IPS-15b (cell line): ENCODE results near the gene DDX39B.
"Not testable (repeated sequence)": the region's sequence is repeated elsewhere in the genome, so short reads cannot be mapped to it uniquely, and the experiment has no call there.

Experiments used
- H3K27me3 ChIP-seq: one replicate; pipeline ENCODE4 v1.6.1; 2013; ENCODE audit warnings: low read length; ENCODE audit not compliant: control insufficient read depth, insufficient read depth
- H3K36me3 ChIP-seq: one replicate; pipeline ENCODE4 v1.6.1; 2013; ENCODE audit warnings: low read length; ENCODE audit not compliant: control insufficient read depth, insufficient read depth
- H3K4me1 ChIP-seq: one replicate; pipeline ENCODE4 v1.6.1; 2013; ENCODE audit warnings: mild to moderate bottlenecking, low read length; ENCODE audit not compliant: control insufficient read depth, insufficient read depth
- H3K4me3 ChIP-seq: one replicate; pipeline ENCODE4 v1.5.1; 2013; ENCODE audit warnings: low read depth, low read length
- H3K9ac ChIP-seq: one replicate; pipeline ENCODE4 v1.6.1; 2013; ENCODE audit warnings: low read depth, mild to moderate bottlenecking, low read length
- H3K9me3 ChIP-seq: one replicate; pipeline ENCODE4 v1.6.1; 2013; ENCODE audit warnings: mild to moderate bottlenecking, low read length; ENCODE audit not compliant: control insufficient read depth, insufficient read depth

The DDX39B gene

GRCh38 chr6:31557443-31558317 is 15.9 kb upstream of the DDX39B start:
- Histone ChIP-seq H3K27me3 (no peaks in the 10 kb centered on the region), H3K4me3 (no peak overlapping the region), H3K36me3 (peaks cover 16% of the 10 kb centered on the region), H3K4me1 (no peaks in the 10 kb centered on the region), H3K9me3 (no peaks in the 10 kb centered on the region), H3K9ac (no peak overlapping the region)

DNA sequence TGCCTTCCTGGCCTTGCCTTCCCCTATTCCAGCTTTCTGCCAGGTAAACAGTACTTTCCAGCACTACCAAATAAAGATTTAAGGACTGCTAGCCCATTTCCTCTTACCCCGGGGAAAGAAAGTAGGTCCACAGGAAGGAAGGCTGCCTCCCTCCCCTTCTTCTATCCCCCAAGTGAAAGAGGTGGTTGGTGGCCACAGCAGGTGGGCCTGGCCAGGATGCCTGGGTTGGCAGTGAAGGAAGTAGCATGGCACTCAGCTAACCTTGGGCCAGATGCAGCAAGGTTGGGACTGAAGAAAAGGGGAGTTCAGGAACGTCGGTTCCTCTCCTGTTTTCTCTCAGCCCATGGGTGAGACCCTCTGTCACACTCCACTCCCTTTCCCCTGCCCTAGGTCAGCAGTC is 14.5 kb upstream of the DDX39B start:
- H3K36me3 ChIP-seq = peaks cover 16% of the 10 kb centered on the region
- no peaks in the 10 kb centered on the region for H3K27me3 ChIP-seq
- H3K9ac ChIP-seq = no peak overlapping the region
- H3K4me3 ChIP-seq = no peak overlapping the region
- no peaks in the 10 kb centered on the region for H3K4me1 ChIP-seq
- H3K9me3 ChIP-seq = no peaks in the 10 kb centered on the region

- H3K36me3 ChIP-seq, H3K4me3 ChIP-seq, H3K4me1 ChIP-seq, H3K27me3 ChIP-seq, H3K9me3 ChIP-seq, H3K9ac ChIP-seq: not testable (repeated sequence)
These were observed 9.6 kb upstream of the DDX39B start for GRCh38 chr6:31551371-31551770.

GRCh38 chr6:31548544-31548873 is 6.7 kb upstream of the DDX39B start:
- Histone ChIP-seq H3K9me3 (no peaks in the 10 kb centered on the region), H3K4me3 (no peak overlapping the region), H3K27me3 (no peaks in the 10 kb centered on the region), H3K9ac (peak overlapping the region; percentile 12), H3K36me3 (peaks cover 7% of the 10 kb centered on the region), H3K4me1 (no peaks in the 10 kb centered on the region)

DNA sequence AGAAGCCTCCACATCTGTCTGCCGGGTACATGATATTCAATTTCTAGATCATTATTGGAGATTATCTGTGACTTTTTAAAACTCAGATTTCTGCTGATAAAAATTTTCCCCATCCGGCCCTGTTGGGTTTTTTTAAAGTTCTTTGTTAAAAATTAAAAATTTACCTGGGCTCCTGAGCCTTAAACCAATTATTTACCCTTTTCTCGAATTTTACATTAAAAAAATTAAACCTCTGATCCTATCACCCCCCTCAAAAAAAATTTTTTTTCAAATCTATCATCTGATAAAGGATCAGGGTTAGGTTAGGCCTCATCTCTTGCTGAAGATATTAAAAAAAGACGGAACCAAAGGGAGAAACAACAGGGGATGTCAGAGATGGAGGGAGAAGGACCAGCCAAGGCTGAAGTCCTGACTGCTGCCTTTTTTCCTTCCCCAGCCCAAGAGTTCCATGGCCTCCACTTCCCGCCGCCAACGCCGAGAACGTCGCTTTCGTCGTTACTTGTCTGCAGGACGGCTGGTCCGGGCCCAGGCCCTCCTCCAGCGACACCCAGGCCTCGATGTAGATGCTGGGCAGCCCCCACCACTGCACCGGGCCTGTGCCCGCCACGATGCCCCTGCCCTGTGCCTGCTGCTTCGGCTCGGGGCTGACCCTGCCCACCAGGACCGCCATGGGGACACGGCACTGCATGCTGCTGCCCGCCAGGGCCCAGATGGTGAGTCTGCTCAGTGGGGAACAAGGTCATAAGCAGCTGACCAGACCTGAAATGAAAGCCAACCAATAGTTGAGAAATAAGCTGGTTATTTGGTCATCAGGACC is 6.1 kb upstream of the DDX39B start:
- Histone ChIP-seq H3K36me3 (peaks cover 7% of the 10 kb centered on the region), H3K9me3 (no peaks in the 10 kb centered on the region), H3K4me3 (peak overlapping the region; percentile 40), H3K9ac (peak overlapping the region; percentile 12), H3K27me3 (no peaks in the 10 kb centered on the region), H3K4me1 (no peaks in the 10 kb centered on the region)

DNA sequence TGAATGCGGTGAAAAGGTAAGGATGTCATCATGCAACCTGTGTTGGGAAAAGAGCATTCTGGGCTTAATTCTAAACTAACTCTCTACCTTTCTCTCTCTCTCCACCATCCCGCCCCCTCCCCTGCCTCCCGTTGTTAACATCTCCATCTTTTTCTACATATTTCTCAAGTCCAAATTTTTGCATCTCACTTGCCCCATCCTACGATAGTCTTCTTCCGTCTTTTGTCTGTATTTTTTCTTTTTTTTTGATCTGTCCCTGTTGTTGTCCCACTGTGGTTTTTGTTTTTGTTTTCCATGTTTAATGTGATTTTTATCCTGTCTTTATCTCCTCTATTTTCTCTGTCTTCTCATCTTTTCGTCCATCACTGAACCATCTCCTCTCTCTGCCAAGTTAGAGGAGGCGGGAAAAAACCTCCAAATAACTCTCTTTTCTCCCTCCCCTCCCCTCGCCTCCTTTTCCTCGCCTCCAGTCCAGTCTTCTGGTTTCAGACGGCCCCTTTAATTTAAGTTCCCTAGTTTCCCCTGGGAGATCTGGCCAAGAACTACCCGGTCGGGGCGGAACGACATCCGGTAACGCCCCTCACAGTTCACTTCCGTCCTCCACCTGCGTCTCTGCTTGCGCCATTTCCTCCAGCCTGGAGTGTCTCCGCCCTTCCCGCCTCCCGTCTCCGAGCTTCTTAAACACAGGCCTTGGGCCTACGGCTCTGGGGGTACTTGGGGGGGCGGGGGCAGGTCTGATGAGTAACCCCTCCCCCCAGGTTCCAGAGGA is 5.3 kb upstream of the DDX39B start, which contains the start of gene NFKBIL1:
Gene NFKBIL1, plus strand, starts transcription at position 651 of the 769 bp plus-strand sequence. Its CDS starts 87 bp downstream, at position 738.
- peak within 1 kb of the TSS; percentile 12 for H3K9ac ChIP-seq
- H3K9me3 ChIP-seq = no peaks in the 10 kb centered on the region
- no peaks in the 10 kb centered on the region for H3K4me1 ChIP-seq
- H3K27me3 ChIP-seq = no peaks in the 10 kb centered on the region
- peak within 1 kb of the TSS; percentile 76 for H3K4me3 ChIP-seq
- H3K36me3 ChIP-seq = peaks cover 7% of the 10 kb centered on the region

DNA sequence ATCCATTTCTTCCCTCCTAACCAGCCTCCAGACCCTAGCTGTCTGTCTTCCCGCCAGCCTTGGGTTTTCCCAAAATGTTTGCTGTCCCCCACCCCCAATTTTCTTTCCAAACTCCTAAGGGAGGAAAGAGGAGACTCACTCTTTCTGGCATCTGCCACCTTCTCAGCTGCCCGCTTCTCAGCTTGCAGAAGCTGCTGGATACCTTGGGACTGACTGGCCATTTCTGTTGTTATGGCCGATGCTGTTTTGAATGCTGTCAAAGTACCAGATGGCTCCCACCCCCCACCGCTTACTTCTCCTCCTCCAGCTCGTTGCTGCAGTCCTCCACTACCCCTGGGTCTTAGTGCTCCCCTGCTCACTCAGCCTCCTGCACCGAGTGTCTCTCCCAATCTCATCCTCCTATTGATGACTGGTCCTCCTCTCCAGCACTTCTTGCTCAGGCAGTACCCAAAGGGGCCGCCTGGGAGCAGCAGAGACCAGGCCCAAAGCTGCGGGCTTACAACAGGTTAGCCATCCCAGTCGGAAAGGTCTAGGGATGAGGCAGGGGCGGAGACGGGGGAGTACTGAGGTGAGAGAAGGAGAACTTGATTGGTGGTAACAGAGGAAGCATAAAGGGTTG is 4.6 kb upstream of the DDX39B start, which contains the start of gene ATP6V1G2:
Gene ATP6V1G2, minus strand, starts transcription at position 270 of the 619 bp plus-strand sequence. Its CDS starts 49 bp downstream, at position 221.
- Histone ChIP-seq H3K36me3 (peaks cover 7% of the 10 kb centered on the region), H3K9me3 (no peaks in the 10 kb centered on the region), H3K4me1 (no peaks in the 10 kb centered on the region)

GRCh38 chr6:31545291-31545690 is 3.5 kb upstream of the DDX39B start:
- H3K27me3 ChIP-seq = no peaks in the 10 kb centered on the region
- peaks cover under 1% of the 10 kb centered on the region for H3K4me1 ChIP-seq
- H3K9me3 ChIP-seq = no peaks in the 10 kb centered on the region
- no peak overlapping the region for H3K9ac ChIP-seq
- peaks cover 4% of the 10 kb centered on the region for H3K36me3 ChIP-seq
- no peak overlapping the region for H3K4me3 ChIP-seq

More for the DNA sequence above, 4.6 kb upstream of the DDX39B start, which contains the start of gene ATP6V1G2:
- no peak within 1 kb of the TSS for H3K9ac ChIP-seq
- H3K27me3 ChIP-seq = no peaks in the 10 kb centered on the region
- H3K4me3 ChIP-seq = peak within 1 kb of the TSS; percentile 76

GRCh38 chr6:31544676-31545075 is 2.9 kb upstream of the DDX39B start:
- peaks cover 5% of the 10 kb centered on the region for H3K4me1 ChIP-seq

GRCh38 chr6:31543639-31544038 is 1.8 kb upstream of the DDX39B start:
- Histone ChIP-seq H3K4me1 (peaks cover 10% of the 10 kb centered on the region), H3K9ac (no peak overlapping the region)

More at GRCh38 chr6:31544676-31545075, 2.9 kb upstream of the DDX39B start:
- Histone ChIP-seq H3K9me3 (no peaks in the 10 kb centered on the region), H3K4me3 (no peak overlapping the region), H3K27me3 (no peaks in the 10 kb centered on the region), H3K36me3 (peaks cover 10% of the 10 kb centered on the region), H3K9ac (no peak overlapping the region)

More at GRCh38 chr6:31543639-31544038, 1.8 kb upstream of the DDX39B start:
- H3K9me3 ChIP-seq = no peaks in the 10 kb centered on the region
- no peaks in the 10 kb centered on the region for H3K27me3 ChIP-seq
- H3K36me3 ChIP-seq = peaks cover 17% of the 10 kb centered on the region
- no peak overlapping the region for H3K4me3 ChIP-seq
